Esophagus squamous epithelium (tissue), 4 donors: Measurements from ENCODE around the gene TBC1D17.

ENCODE experiments used
- POLR2A ChIP-seq, 4 donors: fragments of 450-650 bp; IDR thresholded peaks; one replicate each; pipeline ENCODE4 v1.6.1; 2017; ENCODE audit warnings: antibody characterized with exemption in 4 of 4, mild to moderate bottlenecking in 4 of 4, moderate library complexity in 3 of 4
- TF ChIP-seq, protein P1 (sequence below), 6 experiments: fragments of 450-650 bp in 4 of 6; fragments of 200-600 bp in 2 of 6; sonication (generic) in 2 of 6; IDR thresholded peaks; one replicate each; pipeline ENCODE4 v1.5.1; 2016 to 2019; ENCODE audit warnings: antibody characterized with exemption in 6 of 6, mild to moderate bottlenecking in 4 of 6, moderate library complexity in 4 of 6

DNA sequence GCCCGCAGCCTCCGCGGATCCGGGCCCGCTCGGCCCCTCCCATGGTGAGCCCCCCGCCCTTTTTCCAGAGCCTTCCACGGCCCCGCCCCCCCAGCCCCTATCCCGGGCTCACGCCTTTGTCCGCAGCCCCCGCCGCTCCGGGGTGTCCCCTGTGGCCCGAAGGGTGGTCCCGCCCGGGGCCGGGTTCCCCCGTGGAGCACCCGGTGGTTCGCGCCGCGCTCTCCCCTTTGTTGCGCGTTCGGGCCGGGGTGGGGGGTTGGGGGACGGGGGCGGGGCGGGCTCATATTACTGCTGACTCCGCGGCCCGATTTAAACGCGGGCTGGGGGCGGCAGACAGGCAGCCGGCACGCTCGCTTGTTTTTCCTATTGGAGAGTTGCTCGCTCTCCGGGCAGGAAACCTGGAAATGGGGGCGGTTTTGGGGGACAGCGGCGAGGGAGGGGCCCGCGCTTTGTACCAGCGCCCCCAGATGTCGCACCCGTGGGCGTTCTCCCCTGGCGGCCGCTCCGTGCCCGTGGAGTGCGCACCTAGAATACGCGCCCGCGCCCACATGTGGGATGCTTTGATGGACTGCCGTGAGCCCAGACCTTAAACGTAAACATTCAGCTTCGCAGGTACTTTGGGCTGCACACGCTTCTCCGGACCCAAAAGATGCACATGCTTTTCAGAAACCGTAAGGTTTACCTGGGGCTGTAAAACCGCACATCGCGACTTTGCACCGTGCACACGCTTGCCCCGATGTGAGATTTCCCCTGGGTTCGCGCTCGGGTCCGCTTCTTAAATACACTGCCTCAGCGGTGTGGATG, 25.8 kb upstream of the TBC1D17 start:
- TF ChIP-seq, protein P1, sequence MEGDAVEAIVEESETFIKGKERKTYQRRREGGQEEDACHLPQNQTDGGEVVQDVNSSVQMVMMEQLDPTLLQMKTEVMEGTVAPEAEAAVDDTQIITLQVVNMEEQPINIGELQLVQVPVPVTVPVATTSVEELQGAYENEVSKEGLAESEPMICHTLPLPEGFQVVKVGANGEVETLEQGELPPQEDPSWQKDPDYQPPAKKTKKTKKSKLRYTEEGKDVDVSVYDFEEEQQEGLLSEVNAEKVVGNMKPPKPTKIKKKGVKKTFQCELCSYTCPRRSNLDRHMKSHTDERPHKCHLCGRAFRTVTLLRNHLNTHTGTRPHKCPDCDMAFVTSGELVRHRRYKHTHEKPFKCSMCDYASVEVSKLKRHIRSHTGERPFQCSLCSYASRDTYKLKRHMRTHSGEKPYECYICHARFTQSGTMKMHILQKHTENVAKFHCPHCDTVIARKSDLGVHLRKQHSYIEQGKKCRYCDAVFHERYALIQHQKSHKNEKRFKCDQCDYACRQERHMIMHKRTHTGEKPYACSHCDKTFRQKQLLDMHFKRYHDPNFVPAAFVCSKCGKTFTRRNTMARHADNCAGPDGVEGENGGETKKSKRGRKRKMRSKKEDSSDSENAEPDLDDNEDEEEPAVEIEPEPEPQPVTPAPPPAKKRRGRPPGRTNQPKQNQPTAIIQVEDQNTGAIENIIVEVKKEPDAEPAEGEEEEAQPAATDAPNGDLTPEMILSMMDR (IDR thresholded peaks at IDR 0.05): no peak
- no peak for TF ChIP-seq POLR2A (IDR thresholded peaks at IDR 0.05)
